MM.1S (cell line): ENCODE measurements around the gene WNK2.

Experiments used
- CTCF ChIP-seq: fragments of 300-600 bp; sonication (generic); IDR thresholded peaks from 2 replicates; pipeline ENCODE4 v1.5.1; 2016; ENCODE audit warnings: antibody characterized with exemption, low read length, mixed read lengths
- EZH2 ChIP-seq: fragments of 300-600 bp; sonication (generic); optimal IDR thresholded peaks from 2 replicates; pipeline ENCODE3; 2017; ENCODE audit warnings: low read depth, mild to moderate bottlenecking, antibody characterized with exemption, low read length, mixed read lengths

- TF ChIP-seq CTCF, result no peak
- no peak for TF ChIP-seq EZH2
Measured at GRCh38 chr9:93252781-93253530, 69.0 kb downstream of the WNK2 start.
